Measurements from ENCODE around the gene SLC12A7. TPM values are rescaled to one million over a fixed set of nuclear protein-coding genes. Genes with fewer than 3 reads are reported as not detected.

The SLC12A7 gene
- total RNA-seq, 2 experiments from 2014 or later, result 12.6 to 13.6 TPM

- Mint-ChIP-seq H3K27ac (no peak overlapping the region), H3K36me3 (ENCODE audit: low read depth) (no peaks in the 10 kb centered on the region), H3K9me3 (no peaks in the 10 kb centered on the region), H3K27me3 (ENCODE audit: low read depth) (no peaks in the 10 kb centered on the region), H3K4me1 (ENCODE audit: low read depth) (peaks cover 55% of the 10 kb centered on the region), H3K4me3 (peak overlapping the region; percentile 83)
- CTCF ChIA-PET, result no interaction called here
- no peak for DNase-seq
- intact Hi-C loops (cut with micrococcal nuclease), result loop anchor here (5.0 to 10.0 kb wide), 2 partner anchors 208 to 635 kb away; no protein-coding TSS in a partner anchor
These were observed 2.1 kb downstream of the SLC12A7 start for GRCh38 chr5:1109542-1110306.

GRCh38 chr5:1108865-1109174 lies 3.0 kb downstream of the SLC12A7 start:
- no peak overlapping the region for H3K27ac Mint-ChIP-seq
- H3K36me3 Mint-ChIP-seq (ENCODE audit: low read depth), result no peaks in the 10 kb centered on the region
- H3K9me3 Mint-ChIP-seq, result no peaks in the 10 kb centered on the region
- intact Hi-C loops (cut with micrococcal nuclease), result loop anchor here (5.0 to 10.0 kb wide), 2 partner anchors 208 to 634 kb away; no protein-coding TSS in a partner anchor
- no peak overlapping the region for H3K4me3 Mint-ChIP-seq
- no peaks in the 10 kb centered on the region for H3K27me3 Mint-ChIP-seq (ENCODE audit: low read depth)
- CTCF ChIA-PET, result no interaction called here
- no peak for DNase-seq
- H3K4me1 Mint-ChIP-seq (ENCODE audit: low read depth), result peaks cover 63% of the 10 kb centered on the region

- H3K9me3 Mint-ChIP-seq, result no peaks in the 10 kb centered on the region
- CTCF ChIA-PET, result interaction anchor here (0.9 kb wide), 1 partner anchor 32 kb away, joined by 3 read pairs; no protein-coding TSS in a partner anchor
- peaks cover 69% of the 10 kb centered on the region for H3K4me1 Mint-ChIP-seq (ENCODE audit: low read depth)
- DNase-seq, result no peak
- H3K27me3 Mint-ChIP-seq (ENCODE audit: low read depth), result no peaks in the 10 kb centered on the region
- intact Hi-C loops (cut with micrococcal nuclease), result loop anchor here (5.0 to 10.0 kb wide), 2 partner anchors 209 to 633 kb away; no protein-coding TSS in a partner anchor
- no peak overlapping the region for H3K4me3 Mint-ChIP-seq
- H3K27ac Mint-ChIP-seq, result no peak overlapping the region
- no peaks in the 10 kb centered on the region for H3K36me3 Mint-ChIP-seq (ENCODE audit: low read depth)
These were observed 3.6 kb downstream of the SLC12A7 start for GRCh38 chr5:1108023-1108864.

GRCh38 chr5:1107167-1108022 lies 4.5 kb downstream of the SLC12A7 start:
- intact Hi-C loops (cut with micrococcal nuclease), result loop anchor here (5.0 to 10.0 kb wide), 2 partner anchors 210 to 633 kb away; no protein-coding TSS in a partner anchor
- Mint-ChIP-seq H3K27me3 (ENCODE audit: low read depth) (no peaks in the 10 kb centered on the region), H3K36me3 (ENCODE audit: low read depth) (no peaks in the 10 kb centered on the region), H3K4me3 (no peak overlapping the region), H3K27ac (peak overlapping the region; percentile 51), H3K4me1 (ENCODE audit: low read depth) (peaks cover 70% of the 10 kb centered on the region), H3K9me3 (no peaks in the 10 kb centered on the region)
- peak; percentile 30 for DNase-seq
- CTCF ChIA-PET, result interaction anchor here (0.9 kb wide), 1 partner anchor 33 kb away, joined by 3 read pairs; no protein-coding TSS in a partner anchor

- Mint-ChIP-seq H3K9me3 (no peaks in the 10 kb centered on the region), H3K27me3 (ENCODE audit: low read depth) (no peaks in the 10 kb centered on the region), H3K4me1 (ENCODE audit: low read depth) (peaks cover 75% of the 10 kb centered on the region), H3K36me3 (ENCODE audit: low read depth) (no peaks in the 10 kb centered on the region), H3K4me3 (peak overlapping the region; percentile 2), H3K27ac (peak overlapping the region; percentile 51)
- CTCF ChIA-PET, result interaction anchor here (0.6 to 1.8 kb wide), 2 partner anchors 34 to 212 kb away, joined by 3 to 8 read pairs; no protein-coding TSS in a partner anchor
- intact Hi-C loops (cut with micrococcal nuclease), result loop anchor here (5.0 to 10.0 kb wide), 2 partner anchors 211 to 632 kb away; no protein-coding TSS in a partner anchor
- DNase-seq, result peak; percentile 44
These were observed 5.3 kb downstream of the SLC12A7 start for GRCh38 chr5:1106385-1107166.

- Mint-ChIP-seq H3K27ac (peak overlapping the region; percentile 85), H3K27me3 (ENCODE audit: low read depth) (no peaks in the 10 kb centered on the region), H3K36me3 (ENCODE audit: low read depth) (no peaks in the 10 kb centered on the region), H3K9me3 (no peaks in the 10 kb centered on the region), H3K4me3 (peak overlapping the region; percentile 38), H3K4me1 (ENCODE audit: low read depth) (peaks cover 73% of the 10 kb centered on the region)
- intact Hi-C loops (cut with micrococcal nuclease), result loop anchor here (5.0 to 10.0 kb wide), 2 partner anchors 212 to 631 kb away; no protein-coding TSS in a partner anchor
- CTCF ChIA-PET, result interaction anchor here (0.6 to 1.8 kb wide), 2 partner anchors 35 to 213 kb away, joined by 3 to 8 read pairs; no protein-coding TSS in a partner anchor
- DNase-seq, result peak; percentile 74
These were observed 6.3 kb downstream of the SLC12A7 start for GRCh38 chr5:1105350-1106265.

GRCh38 chr5:1104327-1105006 lies 7.4 kb downstream of the SLC12A7 start:
- Mint-ChIP-seq H3K36me3 (ENCODE audit: low read depth) (no peaks in the 10 kb centered on the region), H3K27ac (peak overlapping the region; percentile 30), H3K4me1 (ENCODE audit: low read depth) (peaks cover 68% of the 10 kb centered on the region), H3K9me3 (no peaks in the 10 kb centered on the region), H3K4me3 (peak overlapping the region; percentile 15), H3K27me3 (ENCODE audit: low read depth) (no peaks in the 10 kb centered on the region)
- peak; percentile 47 for DNase-seq
- CTCF ChIA-PET, result interaction anchor here (0.6 kb wide), 1 partner anchor 256 kb away, joined by 3 read pairs; no protein-coding TSS in a partner anchor
- intact Hi-C loops (cut with micrococcal nuclease), result loop anchor here (5.0 to 10.0 kb wide), 2 partner anchors 213 to 630 kb away; no protein-coding TSS in a partner anchor

- CTCF ChIA-PET, result interaction anchor here (0.6 kb wide), 1 partner anchor 257 kb away, joined by 3 read pairs; no protein-coding TSS in a partner anchor
- intact Hi-C loops (cut with micrococcal nuclease), result loop anchor here (10.0 kb wide), 1 partner anchor 629 kb away; no protein-coding TSS in a partner anchor
These were observed 8.1 kb downstream of the SLC12A7 start for GRCh38 chr5:1103505-1104326.

GRCh38 chr5:1103093-1103492 lies 8.8 kb downstream of the SLC12A7 start:
- Mint-ChIP-seq H3K36me3 (ENCODE audit: low read depth) (no peaks in the 10 kb centered on the region), H3K27me3 (ENCODE audit: low read depth) (no peaks in the 10 kb centered on the region), H3K4me1 (ENCODE audit: low read depth) (peaks cover 62% of the 10 kb centered on the region), H3K9me3 (no peaks in the 10 kb centered on the region), H3K4me3 (no peak overlapping the region), H3K27ac (no peak overlapping the region)
- DNase-seq, result no peak
- CTCF ChIA-PET, result no interaction called here
- intact Hi-C loops (cut with micrococcal nuclease), result loop anchor here (10.0 kb wide), 1 partner anchor 628 kb away; no protein-coding TSS in a partner anchor

More at GRCh38 chr5:1103505-1104326, 8.1 kb downstream of the SLC12A7 start:
- H3K36me3 Mint-ChIP-seq (ENCODE audit: low read depth), result no peaks in the 10 kb centered on the region
- H3K9me3 Mint-ChIP-seq, result no peaks in the 10 kb centered on the region
- H3K27ac Mint-ChIP-seq, result no peak overlapping the region
- peak overlapping the region; percentile 15 for H3K4me3 Mint-ChIP-seq
- H3K4me1 Mint-ChIP-seq (ENCODE audit: low read depth), result peaks cover 68% of the 10 kb centered on the region
- no peaks in the 10 kb centered on the region for H3K27me3 Mint-ChIP-seq (ENCODE audit: low read depth)
- DNase-seq, result peak; percentile 26
